Nucleus accumbens (tissue), 56 donors: ENCODE data around the gene MACROD2.
A peak's percentile ranks its signal among the peaks of the same experiment; 100 is the strongest.

ENCODE experiments used
- DNase-seq, 56 donors: peaks; one replicate each; lab custom pipeline; 2025; lab: John Stamatoyannopoulos, UW

MACROD2 gene

GRCh38 chr20:15561070-15561569 is 1565.8 kb downstream of the MACROD2 start:
- no peak for DNase-seq

GRCh38 chr20:15561707-15562404 is 1566.5 kb downstream of the MACROD2 start:
- DNase-seq, result peak in 38 of 56 donors; percentile 1 to 57 (median 20)

GRCh38 chr20:15563836-15564235 is 1568.5 kb downstream of the MACROD2 start:
- no peak for DNase-seq

DNA sequence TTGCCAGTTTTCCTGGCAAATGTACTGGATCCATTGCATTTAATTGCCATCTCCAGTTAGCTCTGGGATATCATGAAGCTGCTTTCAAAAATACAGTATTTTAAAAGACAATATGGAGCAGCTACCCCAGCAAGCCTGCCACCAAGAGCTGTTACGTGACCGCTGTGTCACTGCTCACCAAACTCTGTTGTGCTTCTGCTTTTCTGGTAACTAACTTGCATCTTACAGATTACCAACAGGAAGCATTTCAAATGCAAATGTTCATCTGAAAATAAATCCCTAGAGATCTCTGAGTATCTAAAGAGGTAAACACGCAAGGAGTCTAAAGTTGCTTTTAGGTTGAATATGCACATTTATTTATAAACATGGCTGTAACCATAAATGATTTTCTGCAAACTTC is 1569.7 kb downstream of the MACROD2 start:
- no peak for DNase-seq

GRCh38 chr20:15565786-15566185 is 1570.5 kb downstream of the MACROD2 start:
- DNase-seq, result no peak

- no peak for DNase-seq
Measured at GRCh38 chr20:15567219-15567618, 1571.9 kb downstream of the MACROD2 start.

DNA sequence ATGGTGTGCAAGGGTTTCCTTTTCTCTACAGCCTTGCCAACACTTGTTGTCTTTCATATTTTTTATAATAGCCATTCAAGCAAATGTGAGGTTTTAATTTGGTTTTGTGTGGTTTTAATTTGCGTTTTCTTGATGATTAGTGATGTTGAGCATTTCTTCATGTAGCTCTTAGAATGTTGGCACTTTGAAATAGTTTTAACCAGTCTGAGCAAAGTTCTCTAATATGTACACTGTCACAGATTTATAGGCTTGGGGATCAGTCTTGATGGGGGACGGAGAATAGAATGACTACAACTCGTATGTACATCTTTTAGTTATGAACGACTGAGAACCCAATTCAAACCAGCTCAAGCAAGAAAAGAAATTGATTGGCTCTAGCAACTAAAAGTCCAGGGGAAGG is 1574.8 kb downstream of the MACROD2 start:
- DNase-seq, result no peak

DNA sequence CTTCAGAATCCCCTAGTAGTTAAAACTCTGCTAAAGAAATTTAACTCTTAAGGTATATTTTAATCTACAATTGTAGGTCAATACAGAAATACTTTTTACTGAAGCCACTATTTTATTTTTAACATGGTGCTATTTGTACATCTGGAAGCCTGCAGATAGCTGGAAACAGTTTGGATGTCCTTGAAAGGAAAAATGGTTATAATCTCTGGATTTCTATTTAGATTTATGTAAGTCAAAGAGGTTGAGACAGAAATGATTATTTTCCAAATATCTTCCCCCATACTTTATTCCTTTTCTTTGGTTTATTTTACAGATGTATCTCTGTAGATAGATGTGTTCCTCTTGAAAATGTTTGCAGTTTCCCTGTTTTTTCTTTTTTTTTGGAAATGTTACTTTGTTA is 1575.7 kb downstream of the MACROD2 start:
- no peak for DNase-seq

- no peak for DNase-seq
Measured at GRCh38 chr20:15575255-15575654, 1579.9 kb downstream of the MACROD2 start.

DNA sequence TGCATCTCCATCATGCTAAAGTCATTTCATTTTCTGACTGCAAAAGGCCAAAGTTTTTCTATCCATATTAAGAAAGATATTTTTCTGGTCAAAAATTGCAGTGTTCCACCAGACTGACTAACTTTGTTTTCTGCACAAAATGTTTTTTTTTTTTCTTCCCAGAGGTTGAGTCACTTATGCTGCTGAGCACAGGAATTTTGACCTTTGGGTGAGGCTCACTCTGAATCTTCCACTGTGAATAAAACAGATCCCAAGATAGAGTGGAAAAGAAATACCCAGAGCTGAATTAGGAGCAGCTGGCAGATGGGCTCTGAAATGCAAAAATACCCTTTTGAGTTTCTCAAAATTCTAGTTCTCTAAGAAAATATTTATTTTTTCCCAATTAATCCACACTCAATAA is 1581.1 kb downstream of the MACROD2 start:
- DNase-seq, result no peak

- no peak for DNase-seq
Measured at GRCh38 chr20:15578113-15578512, 1582.8 kb downstream of the MACROD2 start.

DNA sequence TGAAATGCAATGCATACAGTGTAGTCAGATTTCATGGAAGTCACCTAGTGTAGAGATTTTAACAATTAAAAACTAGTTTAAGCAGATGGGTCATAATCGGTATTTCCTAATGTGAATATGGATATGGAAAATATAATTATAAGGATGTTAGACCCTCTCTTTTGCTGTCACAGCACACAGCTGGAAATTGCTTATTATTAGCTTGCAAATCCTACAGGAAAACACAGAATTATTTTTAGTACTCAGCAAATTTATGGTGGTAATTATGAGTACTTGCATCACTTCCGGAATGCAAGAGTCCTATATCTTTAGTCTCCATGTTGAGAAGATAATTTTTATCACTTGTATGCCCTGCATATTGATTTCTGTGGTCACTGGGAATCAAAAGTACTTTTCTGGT is 1584.4 kb downstream of the MACROD2 start:
- DNase-seq, result no peak

- DNase-seq, result no peak
Measured at GRCh38 chr20:15582146-15582760, 1586.9 kb downstream of the MACROD2 start.

GRCh38 chr20:15584507-15584906 is 1589.2 kb downstream of the MACROD2 start:
- DNase-seq, result no peak

GRCh38 chr20:15593081-15593480 is 1597.8 kb downstream of the MACROD2 start:
- DNase-seq, result no peak

DNA sequence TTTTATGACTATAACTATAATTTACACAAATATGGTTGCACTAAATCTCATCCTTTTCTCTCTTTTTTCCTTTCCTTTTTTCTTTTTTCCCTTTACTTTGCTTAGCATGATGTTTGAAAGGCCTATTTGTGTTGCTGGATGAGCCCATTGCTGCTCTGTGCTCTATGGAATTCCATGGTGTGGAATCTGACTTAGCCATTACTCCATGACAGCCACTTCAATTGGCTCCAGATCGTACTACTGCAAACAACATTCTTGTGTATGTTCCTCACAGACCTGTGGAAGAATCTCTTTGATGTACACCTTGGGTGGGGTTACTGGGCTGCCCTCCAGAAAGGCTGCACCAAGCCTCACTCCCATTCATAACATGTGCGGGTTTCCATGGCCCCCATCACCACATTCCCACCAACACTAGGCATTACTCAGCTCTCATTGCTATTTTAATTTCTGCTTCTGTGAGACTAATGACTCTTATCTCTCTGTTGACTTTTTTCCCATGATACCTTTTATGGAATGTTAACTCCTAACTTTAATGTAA is 1598.9 kb downstream of the MACROD2 start:
- DNase-seq, result no peak

DNA sequence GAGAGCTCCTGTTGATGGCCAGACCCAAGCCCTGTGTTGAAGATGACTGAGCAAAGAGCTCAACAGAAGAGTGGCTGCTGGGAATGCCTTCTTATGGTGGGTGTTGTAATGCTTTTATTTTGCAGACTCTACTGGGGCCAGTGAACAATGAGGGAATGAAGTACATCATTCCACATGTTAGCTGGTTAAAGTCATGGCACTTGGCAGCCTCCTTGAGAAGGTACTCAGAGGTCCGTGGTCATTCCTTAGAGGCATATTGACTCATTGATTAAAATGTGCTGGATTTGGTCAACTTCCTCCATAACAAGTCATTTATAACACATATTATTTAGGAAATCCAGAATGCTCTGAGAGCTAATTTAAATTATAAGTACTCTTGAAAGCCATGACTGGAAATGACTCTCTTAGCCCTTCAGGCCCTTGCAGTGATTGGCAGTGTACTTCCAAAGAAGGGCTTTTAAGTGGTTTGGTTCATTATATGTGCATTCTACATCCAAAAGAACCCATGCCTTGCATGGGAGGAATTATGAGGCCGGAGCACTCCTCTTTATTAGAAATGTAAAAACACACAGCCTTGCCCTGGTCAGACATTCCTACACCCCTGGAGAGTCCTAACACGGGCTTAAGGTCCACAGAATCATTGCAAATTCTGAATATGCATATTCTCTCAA is 1601.0 kb downstream of the MACROD2 start:
- no peak for DNase-seq

GRCh38 chr20:15597306-15597705 is 1602.0 kb downstream of the MACROD2 start:
- no peak for DNase-seq

DNA sequence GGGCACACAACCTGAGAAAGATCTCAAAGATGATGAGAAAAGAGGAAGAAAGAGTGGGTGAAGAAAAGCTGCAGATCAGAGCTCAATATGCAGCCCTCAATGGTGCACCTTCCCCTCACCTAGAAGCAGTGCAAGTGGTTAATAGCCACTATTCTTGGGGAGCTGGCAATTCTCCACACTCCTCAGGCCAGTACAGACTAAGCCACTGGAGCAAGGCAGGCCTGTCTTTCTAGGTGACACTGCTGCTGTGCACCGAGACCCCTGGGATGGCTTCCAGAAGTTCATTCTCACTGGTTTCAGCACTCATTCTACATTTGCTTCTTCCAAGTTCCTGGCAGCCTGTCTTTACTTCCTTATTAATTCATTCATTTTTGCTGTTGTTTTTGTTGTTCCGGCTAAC is 1604.6 kb downstream of the MACROD2 start:
- DNase-seq, result no peak

DNA sequence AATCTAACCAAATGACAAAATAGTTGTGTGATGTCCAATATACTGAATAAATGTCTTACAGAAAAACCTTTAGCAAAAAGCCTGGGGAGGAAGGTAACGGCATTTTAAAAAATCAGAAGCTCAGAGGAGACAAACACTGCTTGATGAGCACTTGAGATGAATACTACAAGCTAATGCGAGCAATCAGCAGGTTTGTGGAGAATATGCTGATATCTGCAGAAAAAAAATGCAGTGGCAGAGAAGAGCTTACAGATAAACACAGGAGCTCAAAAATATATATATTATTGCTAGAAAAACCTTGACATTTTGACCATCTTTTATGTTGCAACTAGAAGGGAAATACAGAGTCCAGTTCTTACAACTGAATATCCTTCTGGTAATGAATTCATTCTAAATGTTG is 1605.2 kb downstream of the MACROD2 start:
- no peak for DNase-seq

DNA sequence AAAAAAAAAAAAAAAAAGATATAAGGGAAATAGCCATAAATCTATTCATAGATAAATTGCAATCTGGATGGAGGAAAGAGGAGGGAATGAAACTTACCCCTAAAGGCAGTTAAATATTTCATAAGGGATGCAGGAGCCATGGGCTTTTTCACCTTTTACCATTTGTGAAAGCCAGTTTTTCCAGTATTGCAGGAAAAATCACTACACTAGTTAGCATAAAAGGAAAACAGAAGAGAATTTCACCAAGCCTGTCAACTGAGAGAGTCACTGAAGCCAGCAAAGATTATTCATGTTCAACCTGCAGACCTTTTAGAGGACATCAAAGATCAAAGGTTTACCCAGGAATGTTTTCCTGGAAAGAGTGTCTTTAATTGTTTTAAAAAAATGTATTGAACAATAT is 1608.2 kb downstream of the MACROD2 start:
- no peak for DNase-seq
